Measurements from ENCODE around the gene TOMM7.
"Not testable (repeated sequence)": the region's sequence is repeated elsewhere in the genome, so short reads cannot be mapped to it uniquely, and the experiment has no call there.

TOMM7 gene

DNA sequence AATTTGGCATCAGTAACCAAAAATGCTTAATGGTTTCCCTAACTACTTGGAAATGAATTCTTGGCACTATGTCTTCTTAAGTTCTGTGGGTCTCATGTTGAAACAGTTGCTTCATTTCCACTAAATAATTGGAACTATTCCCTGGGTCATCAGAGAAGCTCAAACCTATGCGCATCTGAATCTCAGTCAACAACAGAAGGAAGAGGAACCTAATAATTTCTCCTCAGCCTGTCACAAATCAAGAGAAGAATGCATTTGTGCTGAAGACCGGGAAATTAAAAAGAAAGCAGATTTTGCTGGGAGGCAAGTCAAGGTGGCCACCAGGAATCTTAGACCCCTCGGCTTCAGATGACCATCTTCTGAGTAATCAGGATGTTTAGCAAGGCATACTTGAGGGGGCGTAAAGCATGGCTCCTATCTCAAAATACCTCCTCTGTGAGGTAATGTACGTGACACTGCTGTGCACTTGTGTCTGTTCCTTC is 41.4 kb downstream of the TOMM7 start:
- DNase-seq, result no peak

DNA sequence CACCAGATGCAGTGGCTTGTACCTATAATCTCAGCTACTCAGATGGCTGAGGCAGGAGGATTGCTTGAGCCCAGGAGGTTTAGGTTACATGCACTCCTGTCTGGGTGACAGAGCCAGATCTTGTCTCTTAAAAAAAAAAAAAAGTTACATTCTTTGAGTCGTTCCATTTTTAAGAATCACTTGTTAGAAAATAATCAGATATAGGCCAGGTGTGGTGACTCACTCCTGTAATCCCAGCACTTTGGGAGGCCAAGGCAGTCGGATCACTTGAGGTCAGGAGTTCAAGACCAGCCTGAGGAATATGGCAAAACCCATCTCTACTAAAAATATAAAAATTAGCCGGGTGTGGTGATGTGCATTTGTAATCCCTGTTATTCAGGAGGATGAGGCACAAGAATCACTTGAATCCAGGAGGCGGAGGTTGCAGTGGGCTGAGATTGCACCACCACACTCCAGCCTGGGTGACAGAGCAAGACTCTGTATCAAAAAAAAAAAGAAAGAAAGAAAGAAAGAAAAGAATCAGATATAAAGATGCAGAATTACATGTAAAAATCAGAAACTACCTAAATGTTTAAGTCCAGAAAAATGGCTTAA is 42.8 kb downstream of the TOMM7 start:
- not testable (repeated sequence) for DNase-seq

DNA sequence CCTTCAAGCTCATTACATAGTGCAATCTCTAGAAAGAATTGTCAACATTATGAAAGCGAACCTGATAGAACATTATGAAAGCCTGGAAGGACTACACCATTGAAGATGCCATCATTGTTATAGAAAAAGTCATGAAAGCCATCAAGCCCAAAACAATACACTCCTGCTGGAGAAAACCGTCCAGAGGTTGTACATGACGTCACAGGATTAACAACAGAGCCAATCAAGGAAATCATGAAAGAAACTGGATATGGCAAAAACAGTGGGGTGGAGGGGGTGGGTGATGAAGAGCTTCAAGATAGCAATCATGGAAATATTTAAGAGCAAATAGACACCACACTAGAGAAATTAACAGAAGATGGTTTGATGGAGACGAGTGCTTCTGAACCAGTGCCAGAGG is 45.7 kb downstream of the TOMM7 start:
- no peak for DNase-seq

DNA sequence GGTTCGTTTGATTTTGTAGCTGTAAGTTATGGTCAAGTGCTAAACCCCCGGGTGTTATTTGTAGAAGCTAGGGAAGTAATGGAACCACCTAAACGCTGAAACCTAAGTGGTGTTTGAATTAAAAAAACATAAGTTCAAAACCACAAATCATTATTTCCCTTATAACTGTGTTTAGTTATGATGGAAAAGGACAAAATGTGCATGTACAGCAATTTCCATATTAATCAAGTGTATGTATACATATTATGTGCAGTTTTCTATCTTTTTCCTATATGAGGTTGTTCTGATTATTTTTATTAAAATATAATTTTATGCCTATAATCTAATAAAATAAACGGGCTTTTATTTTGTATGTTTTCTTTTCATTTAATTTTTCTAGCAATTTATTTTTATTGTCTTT is 49.8 kb downstream of the TOMM7 start:
- DNase-seq, result no peak

DNA sequence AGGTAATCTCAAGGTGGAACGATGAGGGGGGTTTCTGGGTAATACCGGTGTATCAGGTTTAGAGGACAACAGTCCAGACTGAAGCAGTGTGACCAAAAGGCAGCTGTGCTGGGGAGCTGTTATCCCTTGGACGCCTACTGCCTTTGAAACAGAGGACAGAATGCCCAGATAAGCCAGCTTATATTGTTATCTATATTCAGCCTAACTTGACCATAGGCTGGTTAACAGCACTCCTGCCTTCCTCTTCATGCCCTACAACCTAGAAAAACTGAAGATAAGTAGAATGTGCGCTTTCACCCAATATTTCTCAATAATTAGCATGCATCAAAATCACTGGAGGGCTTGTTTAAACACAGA is 50.8 kb downstream of the TOMM7 start:
- no peak for DNase-seq

DNA sequence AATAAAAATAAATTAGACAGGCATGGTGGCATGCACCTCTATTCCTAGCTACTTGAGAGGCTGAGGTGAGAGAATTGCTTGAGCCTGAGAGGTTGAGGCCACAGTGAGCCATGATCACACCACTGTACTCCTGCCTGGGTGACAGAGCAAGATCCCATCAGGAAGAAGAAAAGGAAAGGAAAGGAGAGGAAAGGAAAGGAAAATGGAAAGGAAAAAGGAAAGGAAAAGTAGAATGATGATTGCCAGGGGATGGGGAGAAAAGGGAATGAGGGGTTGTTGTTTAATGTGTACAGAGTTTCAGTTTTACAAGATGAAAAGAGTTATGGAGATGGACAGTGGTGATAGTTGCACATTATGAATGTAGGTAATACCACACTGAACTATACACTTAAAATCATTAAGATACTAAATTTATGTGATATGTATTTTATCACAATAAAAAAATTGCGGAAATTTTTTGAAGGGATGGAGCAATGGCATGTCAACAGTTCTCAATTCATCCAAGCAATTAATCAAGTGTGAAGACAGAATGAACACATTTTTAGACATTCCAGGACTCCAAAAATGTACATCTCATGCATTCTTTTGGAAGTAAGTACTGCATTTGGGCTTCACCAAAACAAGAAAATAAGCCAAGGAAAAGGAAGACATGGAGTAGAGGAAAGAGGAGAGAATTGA is 51.3 kb downstream of the TOMM7 start:
- no peak for DNase-seq

DNA sequence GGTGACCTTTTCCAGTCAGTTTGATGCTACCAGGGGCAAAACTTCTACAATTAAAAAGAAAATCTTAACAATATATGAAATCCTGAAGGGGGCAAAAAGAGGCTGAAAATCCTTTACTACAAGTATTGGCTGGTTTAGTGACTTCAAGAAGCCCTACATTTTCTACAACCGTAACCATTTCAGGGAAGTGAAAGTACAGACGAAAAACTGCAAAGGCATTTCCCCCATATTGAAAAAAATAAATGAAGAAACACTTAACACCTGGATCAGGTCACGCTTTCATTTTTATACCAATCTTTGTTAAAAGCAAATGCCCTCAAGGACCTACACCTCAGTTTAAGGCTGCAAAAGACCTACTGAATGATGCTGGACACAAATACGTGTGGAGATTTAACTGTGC is 57.0 kb downstream of the TOMM7 start:
- DNase-seq, result no peak
